Measurements from ENCODE around the gene RAE1.

The RAE1 gene

DNA sequence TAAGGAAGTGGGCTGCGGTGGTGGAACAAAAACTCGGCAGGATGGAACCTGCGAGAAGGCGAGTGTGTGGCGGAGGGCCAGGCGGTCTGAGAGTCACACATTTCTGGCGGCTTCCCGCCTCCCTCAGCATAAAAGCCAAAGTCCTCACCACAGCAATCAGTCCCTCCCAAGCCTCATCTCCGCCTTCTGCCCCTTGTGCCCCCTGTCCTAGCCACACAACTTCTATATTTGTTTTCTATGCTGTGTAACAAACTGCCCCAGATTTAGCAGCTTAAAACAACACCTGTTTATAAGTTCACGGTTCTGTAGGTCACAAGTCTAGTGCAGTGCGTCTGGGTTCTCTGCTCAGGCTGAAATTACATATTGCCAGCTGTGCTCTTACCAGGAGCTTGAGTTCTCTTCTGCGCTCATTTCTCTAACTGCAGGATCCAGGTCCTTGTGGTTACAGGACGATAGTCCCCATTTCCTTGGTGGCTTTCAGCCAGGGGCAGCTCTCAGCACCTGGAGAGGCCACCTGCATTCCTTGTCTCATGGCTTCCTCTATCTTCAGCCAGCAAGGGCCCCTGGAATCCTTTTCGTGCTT is 33.2 kb upstream of the RAE1 start:
- TF ChIP-seq, protein P1, sequence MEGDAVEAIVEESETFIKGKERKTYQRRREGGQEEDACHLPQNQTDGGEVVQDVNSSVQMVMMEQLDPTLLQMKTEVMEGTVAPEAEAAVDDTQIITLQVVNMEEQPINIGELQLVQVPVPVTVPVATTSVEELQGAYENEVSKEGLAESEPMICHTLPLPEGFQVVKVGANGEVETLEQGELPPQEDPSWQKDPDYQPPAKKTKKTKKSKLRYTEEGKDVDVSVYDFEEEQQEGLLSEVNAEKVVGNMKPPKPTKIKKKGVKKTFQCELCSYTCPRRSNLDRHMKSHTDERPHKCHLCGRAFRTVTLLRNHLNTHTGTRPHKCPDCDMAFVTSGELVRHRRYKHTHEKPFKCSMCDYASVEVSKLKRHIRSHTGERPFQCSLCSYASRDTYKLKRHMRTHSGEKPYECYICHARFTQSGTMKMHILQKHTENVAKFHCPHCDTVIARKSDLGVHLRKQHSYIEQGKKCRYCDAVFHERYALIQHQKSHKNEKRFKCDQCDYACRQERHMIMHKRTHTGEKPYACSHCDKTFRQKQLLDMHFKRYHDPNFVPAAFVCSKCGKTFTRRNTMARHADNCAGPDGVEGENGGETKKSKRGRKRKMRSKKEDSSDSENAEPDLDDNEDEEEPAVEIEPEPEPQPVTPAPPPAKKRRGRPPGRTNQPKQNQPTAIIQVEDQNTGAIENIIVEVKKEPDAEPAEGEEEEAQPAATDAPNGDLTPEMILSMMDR (conservative IDR thresholded peaks at IDR 0.05; ENCODE audit: control insufficient read depth, insufficient read depth, low read depth, low read length), result no peak
- no peak overlapping the region for H3K4me3 ChIP-seq (ENCODE audit: control insufficient read depth, low read depth, low read length)
- DNase-seq (ENCODE audit: low read depth), result no peak

DNA sequence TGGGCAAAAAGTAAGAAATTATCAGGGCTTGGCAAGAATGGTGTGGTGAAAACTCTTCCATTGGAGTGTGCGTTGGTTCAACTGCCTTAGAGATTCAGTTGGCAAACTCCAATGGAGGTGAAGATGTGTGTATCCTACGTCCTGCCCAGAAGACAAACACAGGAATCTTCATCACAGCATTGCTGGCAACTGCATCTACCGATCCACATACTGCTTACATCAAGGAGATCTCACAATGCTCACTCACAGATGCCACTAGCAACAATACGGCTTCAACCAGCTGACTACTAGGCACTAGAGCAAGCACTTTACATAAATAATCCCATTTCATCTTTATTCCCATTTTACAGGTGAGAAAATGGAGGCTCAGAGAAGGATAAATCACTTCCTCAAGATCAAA is 31.5 kb upstream of the RAE1 start:
- TF ChIP-seq, protein P1 (conservative IDR thresholded peaks at IDR 0.05; ENCODE audit: control insufficient read depth, insufficient read depth, low read depth, low read length), result no peak
- H3K4me3 ChIP-seq (ENCODE audit: control insufficient read depth, low read depth, low read length), result no peak overlapping the region
- DNase-seq (ENCODE audit: low read depth), result no peak

DNA sequence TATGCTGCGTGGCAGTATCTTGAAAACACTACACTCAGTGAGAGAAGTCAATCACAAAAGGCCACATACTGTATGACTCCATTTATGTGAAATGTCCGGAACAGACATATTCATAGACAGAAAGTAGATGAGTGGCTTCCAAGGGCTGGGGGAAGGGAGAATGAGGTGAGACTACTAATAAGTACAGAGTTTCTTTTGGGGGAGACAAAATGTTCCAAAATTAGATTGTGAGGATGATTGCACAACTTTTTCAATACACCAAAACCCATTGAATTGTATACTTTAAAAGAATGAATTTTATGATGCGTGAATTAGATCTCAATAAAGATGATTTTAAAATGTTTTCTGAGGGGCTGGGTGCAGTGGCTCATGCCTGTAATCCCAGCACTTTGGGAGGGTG is 30.7 kb upstream of the RAE1 start:
- H3K4me3 ChIP-seq (ENCODE audit: control insufficient read depth, low read depth, low read length), result no peak overlapping the region
- TF ChIP-seq, protein P1 (conservative IDR thresholded peaks at IDR 0.05; ENCODE audit: control insufficient read depth, insufficient read depth, low read depth, low read length), result no peak
- no peak for DNase-seq (ENCODE audit: low read depth)

DNA sequence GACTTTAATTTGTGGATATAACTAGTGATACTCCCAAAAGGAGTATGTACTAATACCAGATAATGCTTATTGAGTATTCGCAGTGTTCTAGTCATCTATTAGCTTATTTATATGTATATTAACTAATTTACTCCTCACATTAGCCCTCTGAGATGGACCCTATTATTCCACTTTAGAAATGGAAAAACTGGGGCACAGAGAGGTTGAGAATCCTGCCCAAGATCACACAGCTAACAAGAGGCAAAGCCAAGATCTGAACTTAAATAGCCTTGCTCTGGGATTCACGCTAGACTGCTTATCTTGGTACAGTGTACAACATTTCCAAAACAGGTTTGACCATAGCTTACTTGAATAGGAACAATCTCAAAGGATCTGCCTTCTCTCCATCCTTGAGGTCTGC is 29.9 kb upstream of the RAE1 start:
- TF ChIP-seq, protein P1 (conservative IDR thresholded peaks at IDR 0.05; ENCODE audit: control insufficient read depth, insufficient read depth, low read depth, low read length), result no peak
- H3K4me3 ChIP-seq (ENCODE audit: control insufficient read depth, low read depth, low read length), result no peak overlapping the region
- no peak for DNase-seq (ENCODE audit: low read depth)

DNA sequence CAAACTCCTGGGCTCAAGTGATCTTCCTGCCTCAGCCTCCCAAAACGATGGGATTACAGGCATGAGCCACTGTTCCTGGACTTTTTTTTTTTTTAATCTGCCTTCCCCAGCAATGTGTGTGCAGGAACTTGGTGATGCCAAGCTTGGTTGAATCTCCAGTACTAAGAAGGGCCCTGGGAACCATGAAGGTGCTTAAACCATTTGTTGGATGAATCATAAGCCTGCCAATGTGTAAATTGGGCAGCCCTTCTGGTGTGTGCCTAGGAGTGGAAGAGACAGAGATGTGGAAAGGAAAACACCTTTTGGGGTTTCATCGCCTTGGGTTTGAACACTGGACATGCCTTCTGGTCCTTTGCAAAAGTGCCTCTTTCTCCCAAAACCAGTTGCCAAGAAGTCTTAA is 28.6 kb upstream of the RAE1 start:
- DNase-seq (ENCODE audit: low read depth), result no peak
- TF ChIP-seq, protein P1 (conservative IDR thresholded peaks at IDR 0.05; ENCODE audit: control insufficient read depth, insufficient read depth, low read depth, low read length), result no peak
- no peak overlapping the region for H3K4me3 ChIP-seq (ENCODE audit: control insufficient read depth, low read depth, low read length)

DNA sequence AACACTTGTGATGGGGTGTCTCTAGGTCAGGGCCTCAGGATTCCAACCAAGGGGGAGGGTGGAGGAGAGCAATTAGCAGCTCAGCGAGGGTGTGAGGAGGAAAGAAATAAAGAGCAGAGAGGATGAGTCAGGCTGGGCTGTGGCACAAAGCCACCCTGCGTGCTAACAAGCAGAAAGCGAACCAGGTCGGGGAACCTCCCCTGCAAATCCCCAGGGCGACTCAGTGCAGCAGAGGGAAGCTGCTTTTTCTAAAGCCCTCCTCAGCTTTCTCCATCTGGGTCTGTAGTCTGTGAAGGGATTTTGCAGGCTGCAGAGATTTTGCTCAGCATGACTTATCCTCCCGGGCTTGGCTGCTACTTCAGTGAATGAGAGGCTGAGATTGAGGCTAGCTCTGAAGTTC is 28.0 kb upstream of the RAE1 start:
- DNase-seq (ENCODE audit: low read depth), result peak; percentile 21
- TF ChIP-seq, protein P1 (conservative IDR thresholded peaks at IDR 0.05; ENCODE audit: control insufficient read depth, insufficient read depth, low read depth, low read length), result no peak
- H3K4me3 ChIP-seq (ENCODE audit: control insufficient read depth, low read depth, low read length), result no peak overlapping the region

Data from fibroblast of mammary gland (primary cell).